ENCODE data around the gene ARHGEF10L. TPM values are rescaled to one million over a fixed set of nuclear protein-coding genes. Genes with fewer than 3 reads are reported as not detected.

Gene ARHGEF10L
- total RNA-seq, 3 donors from 2014 or later (not counting 1 experiment from before 2014, with no cell fraction given), result 0.70 to 1.7 (median 0.94) TPM

- intact Hi-C loops (cut with micrococcal nuclease), result no loop called here
- no peaks in the 10 kb centered on the region for H3K4me1 ChIP-seq (ENCODE audit: control insufficient read depth, insufficient read depth, low read length)
- WGBS (ENCODE audit: insufficient coverage), result 78% methylated on average over 9 of the region's 10 CpGs
- H3K4me3 ChIP-seq (ENCODE audit: low read length), result no peak overlapping the region
- TF ChIP-seq CTCF (IDR thresholded peaks at IDR 0.05), result no peak
- no peaks in the 10 kb centered on the region for H3K9me3 ChIP-seq (ENCODE audit: control insufficient read depth, insufficient read depth, low read length)
- H3K4me3 Mint-ChIP-seq, result no peak overlapping the region
- H3K27ac ChIP-seq (ENCODE audit: low read length), result no peak overlapping the region
- no peaks in the 10 kb centered on the region for H3K36me3 Mint-ChIP-seq
- ATAC-seq (no peak), DNase-seq (no peak)
- H3K4me1 Mint-ChIP-seq, result no peaks in the 10 kb centered on the region
- no peak overlapping the region for H3K27ac Mint-ChIP-seq
- H3K27me3 Mint-ChIP-seq (ENCODE audit: low read depth in 2 of 2), result no peaks in the 10 kb centered on the region
- no peaks in the 10 kb centered on the region for H3K36me3 ChIP-seq (ENCODE audit: control insufficient read depth, insufficient read depth, low read length)
- H3K9me3 Mint-ChIP-seq, result no peaks in the 10 kb centered on the region
- H3K27me3 ChIP-seq (ENCODE audit: control insufficient read depth, insufficient read depth, low read length), result no peaks in the 10 kb centered on the region
These were observed 46.9 kb downstream of the ARHGEF10L start for GRCh38 chr1:17586172-17586964.

GRCh38 chr1:17587693-17588047, 48.2 kb downstream of the ARHGEF10L start:
- ATAC-seq (no peak), DNase-seq (no peak)
- Histone ChIP-seq H3K27me3 (ENCODE audit: control insufficient read depth, insufficient read depth, low read length) (no peaks in the 10 kb centered on the region), H3K4me1 (ENCODE audit: control insufficient read depth, insufficient read depth, low read length) (no peaks in the 10 kb centered on the region), H3K9me3 (ENCODE audit: control insufficient read depth, insufficient read depth, low read length) (no peaks in the 10 kb centered on the region), H3K4me3 (ENCODE audit: low read length) (no peak overlapping the region), H3K36me3 (ENCODE audit: control insufficient read depth, insufficient read depth, low read length) (no peaks in the 10 kb centered on the region), H3K27ac (ENCODE audit: low read length) (no peak overlapping the region)
- Mint-ChIP-seq H3K27ac (no peak overlapping the region), H3K9me3 (no peaks in the 10 kb centered on the region), H3K4me1 (no peaks in the 10 kb centered on the region), H3K4me3 (no peak overlapping the region), H3K36me3 (no peaks in the 10 kb centered on the region), H3K27me3 (ENCODE audit: low read depth in 2 of 2) (no peaks in the 10 kb centered on the region)
- no peak for TF ChIP-seq CTCF (IDR thresholded peaks at IDR 0.05)
- intact Hi-C loops (cut with micrococcal nuclease), result no loop called here
- 91% methylated on average over 3 of the region's 3 CpGs for WGBS (ENCODE audit: insufficient coverage)

- DNase-seq (no peak), ATAC-seq (no peak)
- Histone ChIP-seq H3K27ac (ENCODE audit: low read length) (no peak overlapping the region), H3K27me3 (ENCODE audit: control insufficient read depth, insufficient read depth, low read length) (no peaks in the 10 kb centered on the region), H3K36me3 (ENCODE audit: control insufficient read depth, insufficient read depth, low read length) (no peaks in the 10 kb centered on the region), H3K4me3 (ENCODE audit: low read length) (no peak overlapping the region), H3K9me3 (ENCODE audit: control insufficient read depth, insufficient read depth, low read length) (no peaks in the 10 kb centered on the region), H3K4me1 (ENCODE audit: control insufficient read depth, insufficient read depth, low read length) (no peaks in the 10 kb centered on the region)
- 70% methylated on average over 12 of the region's 13 CpGs for WGBS (ENCODE audit: insufficient coverage)
- H3K36me3 Mint-ChIP-seq, result no peaks in the 10 kb centered on the region
- no peaks in the 10 kb centered on the region for H3K27me3 Mint-ChIP-seq (ENCODE audit: low read depth in 2 of 2)
- TF ChIP-seq CTCF (IDR thresholded peaks at IDR 0.05), result no peak
- H3K27ac Mint-ChIP-seq, result no peak overlapping the region
- no peak overlapping the region for H3K4me3 Mint-ChIP-seq
- intact Hi-C loops (cut with micrococcal nuclease), result no loop called here
- H3K4me1 Mint-ChIP-seq, result no peaks in the 10 kb centered on the region
- no peaks in the 10 kb centered on the region for H3K9me3 Mint-ChIP-seq
These were observed 48.8 kb downstream of the ARHGEF10L start for GRCh38 chr1:17588048-17588871.
